ENCODE measurements around the gene MAD1L1. TPM values are rescaled to one million over a fixed set of nuclear protein-coding genes. Genes with fewer than 3 reads are reported as not detected.

Gene MAD1L1
- total and polyA plus RNA-seq, 2 of the 4 experiments (the other 2 are of a cell fraction), result 29.0 to 40.9 TPM

GRCh38 chr7:2209146-2209960 lies 23.4 kb downstream of the MAD1L1 start:
- ChIA-PET POLR2A (ENCODE audit: unreplicated experiment) (interaction anchor here (0.6 kb wide), 1 partner anchor 62 kb away, joined by 3 read pairs; no protein-coding TSS in a partner anchor), CTCF (no interaction called here)
- TF ChIP-seq CTCF (conservative IDR thresholded peaks at IDR 0.05; ENCODE audit: low read depth, low read length) (peak; percentile 87), CHD1 (IDR thresholded peaks at IDR 0.05; ENCODE audit: low read depth, low read length) (no peak), RFX5 (IDR thresholded peaks at IDR 0.05; ENCODE audit: low read depth, low read length) (no peak), RAD21 (IDR thresholded peaks at IDR 0.05; ENCODE audit: low read length) (peak; percentile 96), SMC3 (IDR thresholded peaks at IDR 0.05; ENCODE audit: low read depth, low read length) (peak; percentile 93), MXI1 (IDR thresholded peaks at IDR 0.05; ENCODE audit: borderline replicate concordance, low read depth, low read length) (no peak)
- no peaks in the 10 kb centered on the region for H3K9me3 ChIP-seq (ENCODE audit: control insufficient read depth, insufficient read depth, low read length)
- H3K4me3 ChIP-seq (ENCODE audit: insufficient read depth, low read depth, low read length), result no peak overlapping the region
- no peak overlapping the region for H2BK120ac ChIP-seq (ENCODE audit: low read depth, low read length)
- H2BK5ac ChIP-seq (ENCODE audit: low read depth, low read length, poor library complexity, severe bottlenecking), result no peak overlapping the region
- intact Hi-C loops (cut with micrococcal nuclease) (loop anchor here (1.0 to 10.0 kb wide), 3 partner anchors 105 to 630 kb away; no protein-coding TSS in a partner anchor), in situ Hi-C loops (cut with MboI; ENCODE audit: low sequenced_read_pairs) (loop anchor here (10.0 kb wide), 1 partner anchor 635 kb away; the partner anchor contains the start of gene PSMG3), dilution Hi-C loops (cut with HindIII; ENCODE audit: low sequenced_read_pairs, unreplicated experiment) (no loop called here)
- no peak overlapping the region for H3K23ac ChIP-seq (ENCODE audit: low read depth, low read length)
- peaks cover 9% of the 10 kb centered on the region for H3K4me1 ChIP-seq (ENCODE audit: control insufficient read depth, insufficient read depth, low read length)
- H4K8ac ChIP-seq (ENCODE audit: low read depth in 2 of 2, low read length in 2 of 2), result no peak overlapping the region
- no peak overlapping the region for H3K4me2 ChIP-seq (ENCODE audit: low read depth, low read length)
- ATAC-seq (ENCODE audit: low read depth) (peak; percentile 94), DNase-seq (peak; percentile 68)
- peaks cover 6% of the 10 kb centered on the region; the same call in 1 of the 2 replicates for H4K20me1 ChIP-seq (ENCODE audit: insufficient read depth, low read length)
- H3K27ac ChIP-seq (ENCODE audit: insufficient read depth, low read length), result no peak overlapping the region
- H2BK15ac ChIP-seq (ENCODE audit: low read depth, low read length), result no peak overlapping the region
- H4K91ac ChIP-seq (ENCODE audit: insufficient read depth, low read depth, low read length), result no peak overlapping the region
- peak overlapping the region; percentile 55 for H2AFZ ChIP-seq (replicated peaks; ENCODE audit: low read length, poor library complexity)
- H3K79me1 ChIP-seq (ENCODE audit: low read depth in 1 of 2, low read length in 2 of 2), result peaks cover 0 to 11% of the 10 kb centered on the region in 2 experiments; a peak in 2 of 4 replicates
- no peaks in the 10 kb centered on the region for H3K27me3 ChIP-seq (ENCODE audit: control insufficient read depth, insufficient read depth, low read length)
- no peak overlapping the region for H2BK20ac ChIP-seq (ENCODE audit: low read depth, low read length)
- H2AK9ac ChIP-seq (replicated peaks; ENCODE audit: low read depth, low read length, poor library complexity), result peak overlapping the region; percentile 68
- no peak overlapping the region for H3K4ac ChIP-seq (ENCODE audit: low read depth, low read length)
- H2AK5ac ChIP-seq (ENCODE audit: low read depth, low read length), result no peak overlapping the region; the same call in 1 of the 2 replicates
- H3K9me1 ChIP-seq (ENCODE audit: insufficient read depth, low read length), result peaks cover 13% of the 10 kb centered on the region
- peaks cover 35% of the 10 kb centered on the region for H3K36me3 ChIP-seq (ENCODE audit: control insufficient read depth, insufficient read depth, low read length)
- no peak overlapping the region for H3K56ac ChIP-seq (ENCODE audit: extremely low read depth, insufficient read depth, low read length)
- no peak overlapping the region for H3K9ac ChIP-seq (ENCODE audit: low read depth, low read length)
- no TSS peak for BruUV-seq (replicated peaks)
- no peak overlapping the region for H4K5ac ChIP-seq (ENCODE audit: low read depth, low read length)
- no peak overlapping the region for H3K18ac ChIP-seq (ENCODE audit: low read depth, low read length)
- no peak overlapping the region for H3K14ac ChIP-seq (replicated peaks; ENCODE audit: low read depth, low read length)
- 73% methylated on average over 11 of the region's 21 CpGs; no CpG with 5 or more reads in 1 of the 2 experiments for WGBS, 2 experiments (ENCODE audit: extremely low coverage in 2 of 2, insufficient read length in 1 of 2)
